HG02852 (cell line): ENCODE measurements around the gene ANKRD27.
"Not testable (repeated sequence)": the region's sequence is repeated elsewhere in the genome, so short reads cannot be mapped to it uniquely, and the experiment has no call there.

ENCODE experiments used
- ATAC-seq: cut with Tn5 transposase; IDR thresholded peaks from one replicate; pipeline ENCODE4 v1.9.1; 2021; ENCODE audit warnings: mild to moderate bottlenecking, moderate library complexity; ENCODE audit not compliant: unreplicated experiment

ANKRD27 gene

GRCh38 chr19:32656379-32656778 is 18.6 kb downstream of the ANKRD27 start:
- not testable (repeated sequence) for ATAC-seq

- ATAC-seq, result no peak
Observed at GRCh38 chr19:32653599-32653915, 21.4 kb downstream of the ANKRD27 start.

- ATAC-seq, result no peak
Observed at GRCh38 chr19:32652894-32653598, 21.9 kb downstream of the ANKRD27 start.

- not testable (repeated sequence) for ATAC-seq
Observed at GRCh38 chr19:32652331-32652730, 22.6 kb downstream of the ANKRD27 start.

GRCh38 chr19:32651729-32652140 is 23.2 kb downstream of the ANKRD27 start:
- no peak for ATAC-seq

- ATAC-seq, result no peak
Observed at GRCh38 chr19:32650671-32651070, 24.3 kb downstream of the ANKRD27 start.

GRCh38 chr19:32649751-32650150 is 25.2 kb downstream of the ANKRD27 start:
- no peak for ATAC-seq

GRCh38 chr19:32647361-32647760 is 27.6 kb downstream of the ANKRD27 start:
- no peak for ATAC-seq

- no peak for ATAC-seq
Observed at GRCh38 chr19:32646556-32646955, 28.4 kb downstream of the ANKRD27 start.

- ATAC-seq, result no peak
Observed at GRCh38 chr19:32642771-32643170, 32.2 kb downstream of the ANKRD27 start.

- ATAC-seq, result no peak
Observed at GRCh38 chr19:32638625-32639024, 36.4 kb downstream of the ANKRD27 start.

GRCh38 chr19:32637480-32637879 is 37.5 kb downstream of the ANKRD27 start:
- ATAC-seq, result no peak

GRCh38 chr19:32631381-32631780 is 43.6 kb downstream of the ANKRD27 start:
- ATAC-seq, result no peak

GRCh38 chr19:32630338-32630737 is 44.6 kb downstream of the ANKRD27 start:
- no peak for ATAC-seq

GRCh38 chr19:32627714-32628270 is 47.2 kb downstream of the ANKRD27 start:
- no peak for ATAC-seq

- no peak for ATAC-seq
Observed at GRCh38 chr19:32626969-32627368, 48.0 kb downstream of the ANKRD27 start.

- no peak for ATAC-seq
Observed at GRCh38 chr19:32624410-32624809, 50.6 kb downstream of the ANKRD27 start.

GRCh38 chr19:32622002-32622401 is 53.0 kb downstream of the ANKRD27 start:
- no peak for ATAC-seq

GRCh38 chr19:32619051-32619685 is 55.8 kb downstream of the ANKRD27 start:
- no peak for ATAC-seq

- ATAC-seq, result no peak
Observed at GRCh38 chr19:32615569-32615968, 59.4 kb downstream of the ANKRD27 start.

- ATAC-seq, result no peak
Observed at GRCh38 chr19:32614916-32615315, 60.1 kb downstream of the ANKRD27 start.

GRCh38 chr19:32613008-32613407 is 62.0 kb downstream of the ANKRD27 start:
- no peak for ATAC-seq
